Measurements from ENCODE around the gene CLDN9. TPM values are rescaled to one million over a fixed set of nuclear protein-coding genes. Genes with fewer than 3 reads are reported as not detected.

The CLDN9 gene
- total and polyA plus RNA-seq, 9 of the 15 experiments (the other 6 are each of a cell fraction or from before 2014, with no cell fraction given) = 0.12 to 0.44 (median 0.22) TPM; not detected in 4

GRCh38 chr16:2967211-2967631 is 45.5 kb upstream of the CLDN9 start:
- in situ Hi-C loops (cut with MboI) = no loop called here
- no peak for FAIRE-seq
- peaks cover 17% of the 10 kb centered on the region; the same call in 2 of the 3 replicates for H3K36me3 ChIP-seq (ENCODE audit: control insufficient read depth, insufficient read depth, low read length)
- no peak overlapping the region for H3K4me3 ChIP-seq
- peaks cover 17 to 97% of the 10 kb centered on the region in 2 experiments for H3K4me1 ChIP-seq (replicated peaks in 1 of 2; ENCODE audit: control insufficient read depth in 2 of 2, insufficient read depth in 2 of 2, low read length in 2 of 2)
- H3K79me2 ChIP-seq (ENCODE audit: control insufficient read depth, insufficient read depth, low read length) = peaks cover 22% of the 10 kb centered on the region
- no peak overlapping the region for H2AFZ ChIP-seq (ENCODE audit: low read depth, low read length)
- TF ChIP-seq MCM7 (IDR thresholded peaks at IDR 0.05) = no peak
- no peak for TF ChIP-seq EHMT2 (IDR thresholded peaks at IDR 0.05)
- TF ChIP-seq SRSF7 (optimal IDR thresholded peaks at IDR 0.05; ENCODE audit: low read depth, low read length) = peak; percentile 24
- no peak for TF ChIP-seq CHCHD3 (CRISPR knock-in tag; IDR thresholded peaks at IDR 0.05)
- ATAC-seq = no peak
- ChIA-PET POLR2A (interaction anchor here (1.2 kb wide), 1 partner anchor 10 kb away, joined by 3 read pairs; no protein-coding TSS in a partner anchor), CTCF (ENCODE audit: low intra/inter-chr PET ratio) (no interaction called here)
- H3K9me1 ChIP-seq (ENCODE audit: control insufficient read depth, insufficient read depth, low read length) = peaks cover 3% of the 10 kb centered on the region
- no peak for DNase-seq (ENCODE audit: extremely low read depth in 1 of 4, low spot score in 3 of 4)
- 98% methylated on average over 13 of the region's 51 CpGs for WGBS (ENCODE audit: insufficient coverage, low coverage, missing lambda C conversion rate)
- intact Hi-C loops (cut with micrococcal nuclease) = loop anchor here (10.0 kb wide), 1 partner anchor 58 kb away; the partner anchor contains the start of genes HCFC1R1, THOC6 and TNFRSF12A
- H3K27ac ChIP-seq (ENCODE audit: extremely low read depth, low read depth, low read length) = no peak overlapping the region
- no peaks in the 10 kb centered on the region for H3K9me3 ChIP-seq (replicated peaks; ENCODE audit: control insufficient read depth, insufficient read depth, low read depth, low read length)
- BruUV-seq (replicated peaks) = no TSS peak
- no peak overlapping the region for H3K4me2 ChIP-seq (ENCODE audit: insufficient read depth, low read length)
- peaks cover 18% of the 10 kb centered on the region for H4K20me1 ChIP-seq (replicated peaks; ENCODE audit: control insufficient read depth, insufficient read depth, low read length)
- H3K27me3 ChIP-seq (ENCODE audit: control insufficient read depth in 2 of 2, insufficient read depth in 2 of 2, low read length in 2 of 2) = no peaks in the 10 kb centered on the region
- no peak overlapping the region for H3K9ac ChIP-seq (ENCODE audit: insufficient read depth in 1 of 2, low read depth in 2 of 2, low read length in 2 of 2)

DNA sequence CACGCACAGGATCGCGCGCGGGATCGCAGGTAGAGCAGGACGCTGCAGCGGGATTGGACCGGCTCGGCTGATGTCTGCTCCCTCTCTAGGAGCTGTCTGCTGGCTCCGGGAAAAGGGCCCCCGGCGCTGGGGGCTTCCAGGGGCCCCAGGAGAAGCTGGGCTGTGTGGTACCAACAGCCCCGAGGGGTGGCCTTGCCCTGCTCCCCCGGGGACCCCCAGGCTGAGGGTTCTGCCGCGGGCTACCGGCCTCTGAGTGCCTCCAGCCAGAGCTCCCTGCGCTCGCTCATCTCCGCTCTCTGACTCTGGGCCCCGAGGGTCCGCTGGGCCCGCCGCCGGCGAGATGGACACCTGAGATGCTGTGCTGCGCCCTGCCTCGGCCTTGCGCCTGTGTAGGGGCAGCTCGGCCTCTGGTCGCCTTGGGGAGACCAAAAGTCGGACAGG is 45.0 kb upstream of the CLDN9 start:
- peaks cover 24% of the 10 kb centered on the region for H4K20me1 ChIP-seq (replicated peaks; ENCODE audit: control insufficient read depth, insufficient read depth, low read length)
- POLR2A ChIA-PET = interaction anchor here (1.2 kb wide), 1 partner anchor 9 kb away, joined by 3 read pairs; no protein-coding TSS in a partner anchor
- H3K36me3 ChIP-seq (ENCODE audit: control insufficient read depth, insufficient read depth, low read length) = peaks cover 23% of the 10 kb centered on the region; the same call in 2 of the 3 replicates
- no peak overlapping the region for H3K4me3 ChIP-seq
- H3K27ac ChIP-seq (ENCODE audit: extremely low read depth, low read depth, low read length) = peak overlapping the region; percentile 53
- intact Hi-C loops (cut with micrococcal nuclease) = loop anchor here (2.0 to 10.0 kb wide), 2 partner anchors 15 to 57 kb away; partner anchors contain the start of genes HCFC1R1, THOC6 and TNFRSF12A
- no peak overlapping the region for H2AFZ ChIP-seq (ENCODE audit: low read depth, low read length)
- BruUV-seq (replicated peaks) = no TSS peak
- CTCF ChIA-PET (ENCODE audit: low intra/inter-chr PET ratio) = no interaction called here
- H3K9me1 ChIP-seq (ENCODE audit: control insufficient read depth, insufficient read depth, low read length) = peaks cover 3% of the 10 kb centered on the region
- peaks cover 17 to 97% of the 10 kb centered on the region in 2 experiments for H3K4me1 ChIP-seq (replicated peaks in 1 of 2; ENCODE audit: control insufficient read depth in 2 of 2, insufficient read depth in 2 of 2, low read length in 2 of 2)
- H3K9me3 ChIP-seq (replicated peaks; ENCODE audit: control insufficient read depth, insufficient read depth, low read depth, low read length) = no peaks in the 10 kb centered on the region
- H3K9ac ChIP-seq (ENCODE audit: insufficient read depth in 1 of 2, low read depth in 2 of 2, low read length in 2 of 2) = peak overlapping the region; percentile 22 to 81; a peak in 2 of 4 replicates
- ATAC-seq (no peak), FAIRE-seq (no peak), DNase-seq (ENCODE audit: extremely low read depth in 1 of 4, low spot score in 3 of 4) (no peak)
- TF ChIP-seq PCBP1 (IDR thresholded peaks at IDR 0.05; ENCODE audit: low read depth, low read length, poor library complexity, severe bottlenecking) = peak; percentile 12
- no peak for TF ChIP-seq SRSF9 (IDR thresholded peaks at IDR 0.05; ENCODE audit: borderline replicate concordance, low read depth, low read length)
- 0 out of 2 replicates have a peak, but pooled peaks have one; percentile 17 for TF ChIP-seq RBFOX2 (IDR thresholded peaks at IDR 0.05; ENCODE audit: low read depth, low read length)
- TF ChIP-seq, protein P1, sequence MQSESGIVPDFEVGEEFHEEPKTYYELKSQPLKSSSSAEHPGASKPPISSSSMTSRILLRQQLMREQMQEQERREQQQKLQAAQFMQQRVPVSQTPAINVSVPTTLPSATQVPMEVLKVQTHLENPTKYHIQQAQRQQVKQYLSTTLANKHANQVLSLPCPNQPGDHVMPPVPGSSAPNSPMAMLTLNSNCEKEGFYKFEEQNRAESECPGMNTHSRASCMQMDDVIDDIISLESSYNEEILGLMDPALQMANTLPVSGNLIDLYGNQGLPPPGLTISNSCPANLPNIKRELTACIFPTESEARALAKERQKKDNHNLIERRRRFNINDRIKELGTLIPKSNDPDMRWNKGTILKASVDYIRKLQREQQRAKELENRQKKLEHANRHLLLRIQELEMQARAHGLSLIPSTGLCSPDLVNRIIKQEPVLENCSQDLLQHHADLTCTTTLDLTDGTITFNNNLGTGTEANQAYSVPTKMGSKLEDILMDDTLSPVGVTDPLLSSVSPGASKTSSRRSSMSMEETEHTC (IDR thresholded peaks at IDR 0.05) = no peak
- peak; percentile 54 for TF ChIP-seq POLR2G (IDR thresholded peaks at IDR 0.05; ENCODE audit: low read depth, low read length)
- in situ Hi-C loops (cut with MboI) = no loop called here
- peaks cover 22% of the 10 kb centered on the region for H3K79me2 ChIP-seq (ENCODE audit: control insufficient read depth, insufficient read depth, low read length)
- H3K27me3 ChIP-seq (ENCODE audit: control insufficient read depth in 2 of 2, insufficient read depth in 2 of 2, low read length in 2 of 2) = no peaks in the 10 kb centered on the region
- 95% methylated on average over 18 of the region's 33 CpGs for WGBS (ENCODE audit: insufficient coverage, low coverage, missing lambda C conversion rate)
- H3K4me2 ChIP-seq (ENCODE audit: insufficient read depth, low read length) = no peak overlapping the region
